HG03565 (cell line): Measurements from ENCODE around the gene EIF4G2.

ENCODE experiments used
- ATAC-seq: cut with Tn5 transposase; IDR thresholded peaks from one replicate; pipeline ENCODE4 v1.9.1; 2021; ENCODE audit warnings: mild to moderate bottlenecking, moderate library complexity; ENCODE audit not compliant: unreplicated experiment

The EIF4G2 gene

DNA sequence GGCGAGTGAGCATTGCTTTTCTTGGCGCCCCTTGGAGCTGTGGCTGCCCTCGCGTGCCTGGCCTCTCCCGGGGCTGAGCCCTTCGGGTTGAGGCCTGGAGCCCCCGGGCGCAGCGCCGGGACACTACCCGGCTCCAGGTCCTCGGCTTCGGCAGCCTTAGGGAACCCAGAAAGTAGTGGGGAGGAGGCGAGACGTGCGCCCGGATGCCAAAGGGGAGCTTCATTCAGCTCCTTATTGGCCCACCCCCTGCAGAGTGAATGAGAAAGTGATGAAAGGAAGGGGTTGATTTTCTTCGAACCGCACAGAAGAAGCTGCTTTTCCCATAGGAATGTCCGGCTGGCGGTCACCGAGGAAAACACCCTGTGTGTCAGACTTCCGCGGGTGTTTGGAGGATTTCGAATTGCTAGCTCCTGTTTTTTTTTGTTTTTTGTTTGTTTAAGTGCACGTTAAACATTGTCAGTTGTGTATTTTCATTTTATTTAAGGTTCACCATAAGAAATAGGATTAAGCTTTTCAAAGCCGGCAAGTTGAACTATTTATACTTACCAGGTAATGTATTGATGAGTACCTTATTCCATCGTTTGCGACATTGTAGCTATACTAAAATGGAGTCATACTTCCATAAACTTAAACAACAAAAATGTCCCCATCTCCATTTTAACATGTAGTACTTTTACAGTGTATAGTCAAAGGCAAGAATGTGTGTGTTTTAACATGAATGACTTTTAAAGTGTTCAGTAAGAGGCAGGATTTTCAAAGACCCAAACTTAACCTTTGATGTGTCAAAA, 841 bp upstream of the EIF4G2 start:
- peak; percentile 5 for ATAC-seq

DNA sequence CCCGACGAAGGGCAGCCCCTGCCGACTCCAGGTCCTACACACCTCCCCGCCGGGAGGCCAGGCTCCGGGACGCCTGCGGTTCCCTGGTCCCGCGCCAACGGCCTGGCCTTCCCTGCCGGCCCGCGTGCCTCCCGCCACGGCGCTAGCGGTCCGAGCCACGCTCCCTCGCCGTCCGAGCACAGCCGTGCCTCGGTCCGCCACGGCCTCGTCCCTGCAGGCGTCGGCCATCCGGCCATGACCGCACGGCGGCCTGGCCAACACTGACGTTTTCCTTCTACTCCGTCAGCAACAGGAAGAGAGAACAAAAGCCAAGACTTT, 532 bp downstream of the EIF4G2 start:
- no peak for ATAC-seq

DNA sequence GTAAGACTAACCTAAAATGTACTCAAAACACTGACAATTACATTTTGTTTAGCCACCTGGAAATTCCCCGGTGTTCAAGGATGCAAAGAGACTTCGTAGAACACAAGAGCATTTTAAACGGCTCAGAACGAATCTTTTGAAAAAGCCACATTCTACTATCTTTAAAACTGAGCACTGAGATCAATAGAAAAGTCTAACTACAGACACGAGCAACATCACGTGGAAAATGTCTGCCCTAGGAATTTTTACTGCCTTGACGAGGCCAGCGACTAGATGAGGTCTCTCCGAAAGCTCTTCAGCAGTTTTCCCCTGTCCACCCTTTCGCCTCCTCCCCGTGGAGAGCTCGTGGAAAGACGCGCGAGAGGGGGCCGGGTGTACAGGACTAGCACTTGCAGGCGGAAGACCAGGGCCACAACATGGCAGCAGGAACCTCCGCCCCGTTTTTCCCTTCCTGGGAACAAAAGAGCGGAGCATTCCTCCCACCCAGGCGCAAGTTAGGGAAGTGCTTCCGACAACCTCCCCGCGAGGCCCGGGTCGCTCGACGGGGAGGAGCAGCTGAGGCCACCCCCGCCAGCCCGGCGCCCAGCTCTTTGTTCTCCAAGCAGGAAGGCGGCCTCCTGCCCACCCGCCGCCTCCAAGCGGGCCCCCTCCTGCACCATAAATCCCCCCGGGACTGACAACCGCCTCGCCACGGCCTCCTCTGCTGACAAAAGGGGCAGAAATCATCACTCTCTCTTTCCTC, 1.1 kb downstream of the EIF4G2 start:
- ATAC-seq = no peak

DNA sequence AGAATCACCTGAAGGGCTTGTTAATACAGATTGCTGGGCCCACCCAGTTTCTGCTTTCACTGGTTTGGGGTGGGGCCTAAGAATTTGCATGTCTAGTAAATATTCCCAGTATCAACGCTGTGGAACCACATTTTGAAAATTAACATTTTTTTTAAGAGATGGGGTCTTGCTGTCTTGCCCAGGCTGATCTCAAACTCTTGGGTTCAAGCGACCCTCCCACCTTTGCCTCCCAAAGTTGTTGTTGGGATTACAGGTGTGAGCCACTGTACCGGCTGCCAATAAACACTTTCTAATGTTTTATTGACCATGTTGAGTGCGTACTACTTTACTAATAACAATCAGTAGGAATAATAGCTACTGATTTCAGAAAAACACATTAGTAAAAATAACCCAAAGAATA, 2.5 kb downstream of the EIF4G2 start:
- no peak for ATAC-seq

DNA sequence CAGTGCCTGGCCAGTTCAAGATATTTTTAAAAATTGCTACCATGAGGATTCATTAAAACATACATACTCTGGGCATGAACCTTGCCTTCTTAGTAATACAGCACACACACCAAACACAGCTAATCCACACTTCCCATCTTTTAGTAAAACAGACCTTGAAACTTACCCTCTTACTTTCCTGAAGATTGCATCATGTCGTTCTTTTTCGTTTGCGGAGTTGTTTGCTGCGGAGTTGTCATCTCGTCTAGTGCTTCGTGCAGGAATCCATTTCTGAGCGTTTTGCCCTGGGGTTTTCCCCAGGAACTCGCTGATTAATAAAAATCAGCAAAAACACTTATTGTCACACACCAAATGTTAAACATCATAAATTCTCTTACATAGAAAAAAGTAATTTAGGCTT, 3.0 kb downstream of the EIF4G2 start:
- no peak for ATAC-seq

DNA sequence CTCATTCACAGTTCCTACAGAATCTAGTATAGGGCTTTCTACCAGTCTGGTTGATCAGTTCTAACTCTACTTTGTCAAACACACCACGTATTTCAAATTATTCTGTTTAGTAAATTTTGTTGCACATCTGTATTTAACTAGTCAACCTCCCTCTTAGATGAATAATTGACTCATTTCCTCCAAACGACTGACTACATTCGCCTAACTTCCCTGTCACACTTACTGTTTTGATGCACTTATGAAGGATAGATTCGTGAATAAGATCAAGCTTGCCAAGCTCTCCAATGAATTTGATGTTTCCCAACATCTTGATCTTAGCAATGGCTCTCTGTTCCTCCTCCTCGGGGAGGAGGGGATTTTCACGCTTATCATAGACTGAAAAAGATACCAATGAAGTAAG, 5.0 kb downstream of the EIF4G2 start:
- ATAC-seq = no peak

DNA sequence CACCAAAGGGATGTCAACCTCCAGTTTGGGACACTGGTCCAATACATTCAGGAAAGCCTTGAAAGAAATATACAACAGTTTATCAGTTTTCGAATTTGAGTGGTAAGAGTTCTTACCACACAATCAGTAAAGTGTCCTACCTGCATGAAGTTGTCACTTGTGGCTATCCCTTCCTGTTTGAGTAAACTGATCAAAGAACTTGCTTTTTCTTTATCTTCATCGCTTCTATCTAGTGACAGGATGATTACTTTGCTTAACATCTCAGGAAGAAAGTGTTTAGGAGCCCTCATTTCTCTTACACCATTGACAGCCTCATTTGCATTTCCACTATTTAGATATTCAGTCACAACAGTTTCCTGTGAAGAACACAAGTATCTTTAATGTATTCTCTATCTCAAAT, 8.4 kb downstream of the EIF4G2 start:
- no peak for ATAC-seq

DNA sequence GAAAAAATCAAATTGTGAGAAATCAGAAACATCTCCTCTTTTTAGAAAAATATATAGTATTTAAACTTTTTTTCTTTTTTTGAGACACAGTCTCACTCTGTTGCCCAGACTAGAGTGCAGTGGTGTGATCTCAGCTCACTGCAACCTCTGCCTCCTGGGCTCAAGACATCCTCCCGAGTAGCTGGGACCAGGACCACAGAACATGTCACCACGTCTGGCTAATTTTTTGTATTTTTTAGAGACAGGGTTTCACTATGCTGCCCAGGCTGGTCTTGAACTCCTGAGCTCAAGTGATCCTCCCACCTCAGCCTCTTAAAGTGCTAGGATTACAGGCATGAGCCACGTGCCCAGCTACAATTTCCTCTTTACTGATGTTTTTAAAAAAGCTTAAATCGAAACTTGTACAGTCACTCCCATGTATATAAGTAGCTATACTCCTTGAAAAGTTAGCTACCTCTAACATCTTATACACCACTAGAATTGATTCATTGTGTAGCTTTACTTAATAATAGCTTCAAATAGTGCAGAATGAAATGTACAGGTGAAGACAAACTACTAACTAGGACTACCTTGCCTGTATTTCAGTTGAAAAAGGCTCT, 10.3 kb downstream of the EIF4G2 start:
- ATAC-seq = no peak

DNA sequence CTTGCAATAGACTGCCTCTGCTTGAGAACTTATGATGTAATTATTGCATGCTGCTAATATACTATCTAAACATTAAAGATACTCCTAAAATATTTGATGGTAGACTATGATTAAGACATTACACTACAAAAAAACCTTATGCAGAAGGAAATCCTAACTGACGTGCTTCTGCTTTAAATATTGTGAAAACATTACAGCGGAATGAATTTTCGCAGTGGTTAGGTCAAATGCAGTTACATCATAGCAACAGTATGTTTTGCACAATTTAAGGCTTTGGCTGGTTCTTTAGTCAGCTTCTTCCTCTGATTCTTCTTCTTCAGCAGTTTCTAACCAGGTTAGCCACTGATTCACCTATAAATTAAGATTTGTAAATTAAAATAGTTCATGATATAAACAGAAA, 11.2 kb downstream of the EIF4G2 start:
- no peak for ATAC-seq

DNA sequence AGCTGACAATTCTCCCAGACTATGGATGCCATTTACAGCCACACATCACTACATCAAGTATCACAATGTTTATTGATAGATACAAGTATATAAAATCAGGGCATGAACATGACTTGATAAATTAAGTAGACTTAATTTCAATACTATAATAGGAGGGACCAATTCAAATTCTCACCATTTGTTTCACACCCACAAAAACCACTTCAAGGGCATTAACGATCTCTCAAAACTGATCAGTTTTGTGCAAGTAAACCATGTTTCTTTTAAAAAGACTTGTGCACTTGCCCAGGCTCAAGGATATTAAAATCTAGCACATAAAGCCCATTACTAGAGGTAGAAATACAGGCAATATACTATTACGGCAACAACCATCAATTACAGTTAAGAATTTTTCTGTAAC, 11.7 kb downstream of the EIF4G2 start:
- ATAC-seq = no peak

DNA sequence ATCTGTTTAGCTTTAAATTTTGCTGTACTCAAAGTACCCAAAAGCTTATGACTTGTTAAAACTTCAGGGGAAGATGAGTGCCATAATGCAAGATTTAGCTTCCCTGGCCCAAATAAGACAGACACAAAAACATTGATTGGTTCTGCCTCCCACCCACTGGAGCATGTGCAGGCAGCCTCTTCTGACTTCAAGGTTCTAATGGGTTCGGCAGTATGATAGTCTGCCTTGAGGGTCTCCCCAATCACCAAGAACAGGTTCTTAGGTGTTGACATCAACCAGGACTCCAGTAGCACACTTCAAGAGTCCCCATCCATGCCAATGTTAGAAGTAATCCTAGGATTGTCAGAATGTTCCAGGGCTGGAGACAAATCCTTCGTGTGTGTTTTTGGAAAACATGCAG, 12.5 kb downstream of the EIF4G2 start:
- no peak for ATAC-seq

DNA sequence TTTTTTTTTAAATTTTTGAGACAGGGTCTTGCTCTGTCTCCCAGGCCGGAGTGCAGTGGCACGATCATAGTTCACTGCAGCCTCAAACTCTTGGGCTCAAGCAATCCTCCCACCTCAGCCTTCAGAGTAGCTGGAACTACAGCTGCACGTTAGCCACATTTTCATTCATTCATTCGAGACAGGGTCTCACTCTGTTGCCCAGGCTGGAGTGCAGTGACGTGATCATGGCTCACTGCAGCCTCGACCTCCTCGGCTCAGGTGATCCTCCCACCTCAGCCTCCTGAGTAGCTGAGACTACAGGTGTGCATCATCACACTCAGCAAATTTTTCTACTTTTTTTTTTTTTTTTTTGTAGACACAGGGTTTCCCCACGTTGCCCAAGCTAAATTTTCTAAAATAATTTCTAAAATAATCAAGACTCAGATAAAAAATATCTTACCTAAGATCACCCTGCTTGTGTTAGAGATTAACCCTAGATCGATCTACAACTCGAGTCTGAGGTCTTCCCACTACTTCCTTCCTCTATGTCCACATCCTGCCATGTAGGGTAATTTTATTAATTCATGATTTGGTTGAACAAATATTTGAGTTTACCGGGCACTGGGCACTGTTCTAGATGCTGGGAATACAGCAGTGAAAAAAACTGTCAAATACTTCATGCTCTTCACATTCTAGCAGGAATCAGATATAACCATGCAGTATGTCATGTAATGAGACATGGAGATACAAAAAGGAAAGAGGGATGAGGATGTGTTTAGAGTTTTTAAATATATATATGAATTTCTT, 15.1 kb downstream of the EIF4G2 start:
- ATAC-seq = no peak

DNA sequence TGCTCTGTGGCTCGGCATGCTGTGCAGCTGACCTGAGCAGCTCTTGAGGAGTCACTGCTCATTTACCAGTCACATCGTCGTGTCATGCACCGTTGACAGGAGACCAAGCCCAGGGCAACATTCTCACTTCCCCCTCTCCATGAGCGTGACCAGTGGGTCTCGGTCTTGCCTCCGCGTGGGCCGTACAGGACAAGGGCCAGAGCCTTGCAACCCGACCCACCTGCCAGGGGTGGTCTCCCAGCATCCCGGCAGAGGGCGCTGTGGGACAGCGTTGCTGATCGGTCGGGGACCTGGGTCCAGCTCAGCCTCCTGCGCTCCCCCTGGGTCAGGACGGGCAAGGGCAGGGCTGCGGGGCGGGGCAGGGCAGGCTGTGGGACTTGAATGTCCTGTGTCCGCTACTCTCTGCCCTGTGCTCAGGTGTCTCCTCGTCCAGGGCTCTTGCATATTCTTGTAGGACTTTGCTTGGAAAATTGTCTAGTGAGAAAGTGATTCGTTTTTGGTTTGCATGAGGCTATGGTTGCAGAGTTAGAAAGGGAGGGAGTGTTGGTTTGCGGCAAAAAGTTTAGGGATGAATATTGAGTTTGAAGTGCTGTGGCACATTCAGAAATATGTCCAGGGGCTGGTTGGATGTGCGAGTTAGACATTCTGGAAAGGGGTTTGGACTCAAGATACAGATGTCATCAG, 16.2 kb downstream of the EIF4G2 start:
- peak; percentile 87 for ATAC-seq

DNA sequence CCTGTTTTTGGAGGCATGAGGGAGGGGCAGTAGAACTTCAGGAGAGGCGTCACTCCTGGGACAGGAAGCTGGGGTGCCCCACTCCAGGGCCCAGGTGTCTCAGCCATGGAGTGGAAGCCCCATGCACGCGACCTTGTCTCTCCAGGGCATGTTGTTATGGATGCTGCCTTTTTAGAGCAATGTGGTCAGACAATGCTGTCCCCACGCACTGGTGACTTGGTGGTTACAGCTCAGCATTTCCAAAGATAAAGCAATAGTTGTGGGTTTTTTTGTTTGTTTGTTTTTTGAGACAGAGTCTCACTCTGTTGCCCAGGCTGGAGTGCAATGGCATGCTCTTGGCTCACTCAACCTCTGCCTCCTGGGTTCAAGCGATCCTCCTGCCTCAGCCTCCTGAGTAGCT, 22.3 kb downstream of the EIF4G2 start:
- no peak for ATAC-seq

DNA sequence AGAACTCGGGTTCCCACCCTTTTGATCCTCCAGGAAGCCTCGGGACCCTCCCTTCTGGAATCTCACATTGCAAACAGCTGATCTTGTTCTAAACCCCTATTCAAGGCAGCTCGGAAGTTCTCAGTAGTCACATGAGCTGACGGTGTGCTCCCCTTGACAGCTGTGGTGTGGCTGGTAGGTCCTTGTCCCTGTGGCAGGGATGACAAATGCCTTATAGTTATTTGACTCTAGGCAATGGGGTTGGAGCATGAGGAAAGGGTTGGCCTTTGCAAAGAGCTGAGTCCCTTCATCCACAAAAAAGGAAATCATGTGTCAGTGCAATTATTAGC, 23.6 kb downstream of the EIF4G2 start:
- ATAC-seq = no peak

DNA sequence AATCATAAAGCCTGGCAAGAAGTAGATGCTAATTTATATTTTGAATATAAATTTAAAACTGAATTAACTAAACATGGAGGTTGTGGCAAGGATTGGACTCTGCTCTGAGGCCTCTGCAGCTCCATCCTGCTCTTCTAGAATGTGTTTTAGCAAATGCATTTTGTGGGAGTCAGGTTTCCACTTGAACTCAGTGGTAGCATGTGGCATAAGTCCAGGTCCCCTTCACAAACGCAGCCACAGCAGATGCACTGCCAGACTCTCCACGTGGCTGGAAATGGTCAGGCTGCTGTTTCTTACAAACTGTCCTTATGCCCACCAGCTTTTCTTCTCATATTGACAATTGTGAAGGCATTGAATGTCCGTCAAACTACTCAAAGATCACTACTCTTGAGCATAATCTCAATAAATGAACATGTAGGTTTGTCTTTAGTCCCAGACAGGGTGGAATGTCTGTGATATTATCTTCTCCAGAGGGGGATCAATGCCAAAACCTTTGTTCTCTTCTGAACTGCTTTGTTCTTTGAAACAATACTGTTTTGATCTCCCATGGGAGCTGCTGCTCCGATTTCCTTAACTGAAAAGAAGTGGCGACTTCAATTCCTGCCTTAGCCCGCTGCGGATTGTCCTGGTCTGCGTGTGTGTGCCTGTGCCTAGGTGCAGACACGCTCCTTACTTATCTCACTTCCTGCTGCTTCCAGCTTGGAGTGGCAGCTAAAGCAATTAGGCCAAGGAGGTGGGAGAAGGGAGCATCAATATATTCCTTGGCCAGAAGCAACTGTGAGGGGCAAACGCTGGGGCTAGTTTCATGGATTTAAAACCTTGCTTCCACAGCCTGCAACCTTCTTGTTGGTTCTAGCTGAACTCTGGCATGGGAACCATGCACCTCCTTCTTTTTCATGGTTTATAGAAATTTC, 24.2 kb downstream of the EIF4G2 start:
- no peak for ATAC-seq

DNA sequence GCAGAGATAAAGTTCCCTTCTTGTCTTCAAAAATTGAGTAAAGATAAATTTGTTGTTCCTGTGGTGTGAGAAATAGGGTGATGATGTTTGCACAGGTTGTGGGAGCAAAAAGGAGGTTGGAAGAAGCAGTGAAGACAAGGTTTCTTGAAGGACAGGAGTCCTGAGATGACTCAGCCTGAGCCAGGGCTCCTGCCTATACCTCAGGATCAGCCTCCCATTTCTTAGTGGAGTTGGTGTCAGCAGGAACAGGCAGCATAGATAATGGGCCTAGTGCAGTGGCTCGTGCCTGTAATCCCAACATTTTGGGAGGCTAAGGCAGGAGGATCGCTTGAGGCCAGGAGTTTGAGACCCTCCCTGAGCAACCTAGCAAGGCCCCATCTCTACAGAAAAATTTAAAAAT, 28.7 kb downstream of the EIF4G2 start:
- no peak for ATAC-seq

DNA sequence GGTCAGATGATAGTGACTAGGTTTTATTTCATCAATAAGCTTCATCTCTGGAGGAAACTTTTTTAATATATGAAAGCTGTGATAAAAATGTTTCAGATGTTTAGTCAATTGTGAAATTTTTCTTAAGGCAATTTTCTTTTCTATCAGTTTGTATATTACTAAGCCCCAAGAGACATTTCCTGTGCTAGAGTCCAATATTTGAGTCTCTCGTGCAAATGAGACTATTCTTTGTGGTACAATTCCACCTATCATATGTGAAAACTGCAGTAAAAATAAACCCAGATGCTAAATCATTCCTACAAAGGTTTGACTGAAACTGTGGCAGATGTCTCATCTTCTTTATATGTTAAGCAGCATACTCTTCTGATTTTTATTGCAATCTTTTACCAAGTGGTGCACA, 29.6 kb downstream of the EIF4G2 start:
- ATAC-seq = no peak

DNA sequence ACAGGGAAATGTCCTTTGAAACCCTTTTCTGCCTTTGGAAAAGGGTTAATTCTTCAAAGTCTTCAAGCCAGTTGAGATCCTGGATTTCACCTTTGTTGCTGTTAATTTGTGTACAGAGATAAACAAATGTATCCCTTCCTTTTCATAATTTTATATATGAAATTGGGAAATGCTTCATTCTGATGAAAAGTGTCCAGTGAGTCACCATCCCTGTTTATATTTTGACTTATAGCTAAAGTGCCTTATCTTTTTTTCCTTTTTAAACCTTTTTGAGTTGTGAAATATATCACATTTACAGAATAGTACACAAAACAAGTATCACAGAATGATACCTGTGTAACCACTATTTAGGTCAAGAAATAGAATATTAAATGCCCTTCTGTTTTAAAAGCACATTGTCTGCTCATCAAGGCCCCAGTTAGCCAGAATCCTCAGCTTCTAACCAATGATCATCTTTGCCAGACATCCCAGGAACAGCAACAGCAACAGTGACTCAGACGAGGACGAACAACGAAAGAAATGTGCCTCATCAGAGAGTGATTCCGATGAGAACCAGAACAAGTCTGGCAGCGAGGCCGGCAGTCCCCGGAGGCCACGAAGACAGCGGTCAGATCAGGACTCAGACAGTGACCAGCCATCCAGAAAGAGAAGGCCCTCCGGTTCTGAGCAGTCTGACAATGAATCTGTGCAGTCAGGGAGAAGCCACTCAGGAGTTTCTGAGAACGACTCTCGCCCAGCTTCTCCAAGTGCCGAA, 30.3 kb downstream of the EIF4G2 start:
- no peak for ATAC-seq
